Dermis blood vessel endothelial cell (primary cell): Measurements from ENCODE around the gene PRSS38. TPM values are rescaled to one million over a fixed set of nuclear protein-coding genes. Genes with fewer than 3 reads are reported as not detected.

Experiments
- DNase-seq: peaks from one replicate; pipeline ENCODE4 v3.0.0; 2010
- total RNA-seq: library from RNA; depleted of rRNA; stranded (reverse); fragments of >200 nt; gene quantifications from 2 replicates; pipeline ENCODE4 v1.2.3, GENCODE V29; 2014

The PRSS38 gene
- not detected in 2 replicates for total RNA-seq

DNA sequence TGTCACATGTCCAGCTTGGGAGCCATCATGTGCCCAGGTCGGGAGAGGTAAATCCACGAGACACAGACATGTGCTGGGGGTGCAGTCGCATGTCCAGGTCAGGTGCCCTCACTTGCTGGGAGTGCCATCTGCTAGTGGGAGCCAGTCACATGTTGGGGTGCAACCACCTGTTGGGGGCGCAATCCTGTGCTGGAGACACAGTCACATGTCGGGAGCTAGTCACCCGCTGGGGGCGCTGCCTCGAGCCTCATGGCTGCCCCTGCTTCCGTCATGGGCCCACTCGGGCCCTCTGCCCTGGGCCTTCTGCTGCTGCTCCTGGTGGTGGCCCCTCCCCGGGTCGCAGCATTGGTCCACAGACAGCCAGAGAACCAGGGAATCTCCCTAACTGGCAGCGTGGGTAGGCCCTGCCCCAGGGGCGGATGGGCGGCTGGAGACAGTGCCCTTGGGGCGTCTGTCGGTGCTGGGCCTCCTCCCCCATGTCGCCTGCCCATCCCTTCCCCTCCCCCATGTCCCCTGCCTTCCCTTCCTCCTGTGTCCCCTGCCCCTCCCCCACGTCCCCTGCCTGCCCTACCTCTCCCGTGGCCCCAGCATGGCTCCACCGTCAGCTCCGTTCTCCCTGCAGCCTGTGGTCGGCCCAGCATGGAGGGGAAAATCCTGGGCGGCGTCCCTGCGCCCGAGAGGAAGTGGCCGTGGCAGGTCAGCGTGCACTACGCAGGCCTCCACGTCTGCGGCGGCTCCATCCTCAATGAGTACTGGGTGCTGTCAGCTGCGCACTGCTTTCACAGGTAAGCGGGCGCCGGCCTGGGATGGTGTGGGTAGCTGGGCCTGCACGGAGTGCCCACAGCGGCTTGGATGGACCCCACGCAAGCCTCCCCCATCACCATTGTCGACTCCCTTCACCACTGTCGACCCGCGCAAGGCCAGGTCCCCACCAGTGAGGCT lies at the start of gene PRSS38:
TSS of gene PRSS38 (plus strand) at position 208 of the 942 bp plus-strand sequence. CDS start at position 250, 42 bp downstream.
- no peak for DNase-seq

DNA sequence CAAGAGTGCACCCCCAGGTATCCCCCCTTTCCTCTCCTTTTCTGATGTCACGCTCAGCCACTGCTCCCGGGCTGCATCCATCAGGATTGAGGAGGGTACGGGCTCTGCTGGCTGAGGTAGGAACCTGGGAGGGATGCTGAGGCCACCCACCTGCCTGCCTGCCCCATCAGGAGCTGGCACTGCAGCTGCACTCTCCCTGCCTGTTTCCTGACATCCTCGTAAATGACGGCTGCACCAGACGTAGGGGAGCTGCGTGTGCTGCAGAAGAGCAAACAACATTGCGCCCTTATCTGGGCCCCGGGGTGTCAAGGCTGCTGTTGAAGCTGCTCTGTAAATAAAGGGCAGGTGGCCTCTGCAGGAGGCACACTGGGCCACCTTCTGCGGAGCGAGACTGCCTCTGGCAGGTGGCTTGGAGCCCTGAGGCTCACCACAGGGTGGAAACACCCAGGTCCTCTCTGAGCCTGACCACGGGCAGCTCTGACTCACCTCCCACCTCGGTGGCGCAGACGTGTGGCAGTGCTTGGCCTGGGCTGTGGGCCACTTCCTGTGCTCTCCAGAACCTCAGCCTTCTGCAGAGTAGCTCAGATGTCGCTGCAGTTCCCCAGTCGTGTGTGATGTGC lies 49.4 kb upstream of the PRSS38 start:
- no peak for DNase-seq

DNA sequence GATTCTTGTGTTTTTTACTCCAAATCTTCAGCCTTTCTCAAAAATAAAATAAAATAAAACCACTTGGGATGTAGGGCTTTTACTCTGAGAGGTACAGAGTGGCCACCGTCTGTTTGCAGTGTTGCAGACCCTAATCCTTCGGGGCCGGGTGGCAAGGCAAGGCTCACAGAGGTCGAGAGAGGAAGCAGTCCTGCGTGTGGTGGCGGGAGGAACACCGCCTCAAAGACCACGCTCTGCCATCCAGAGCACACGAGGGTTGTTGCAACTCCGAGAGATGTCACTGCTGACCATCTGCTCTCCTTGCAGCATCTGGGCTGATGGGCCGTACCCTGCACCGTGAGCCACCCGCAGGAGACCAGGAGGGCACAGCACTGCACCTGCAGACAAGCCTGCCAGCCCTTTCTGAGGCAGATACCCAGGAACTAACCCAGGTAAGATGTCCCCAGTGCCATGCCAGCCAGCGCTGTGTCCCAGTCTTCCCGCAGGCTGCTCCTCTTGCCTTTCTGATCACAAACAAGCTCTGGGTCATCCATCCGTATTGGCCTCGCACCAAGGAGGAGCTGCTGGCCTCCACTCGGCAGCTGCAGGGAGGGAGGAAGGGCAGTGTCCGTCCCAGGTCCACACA lies 48.7 kb upstream of the PRSS38 start:
- DNase-seq: no peak

DNA sequence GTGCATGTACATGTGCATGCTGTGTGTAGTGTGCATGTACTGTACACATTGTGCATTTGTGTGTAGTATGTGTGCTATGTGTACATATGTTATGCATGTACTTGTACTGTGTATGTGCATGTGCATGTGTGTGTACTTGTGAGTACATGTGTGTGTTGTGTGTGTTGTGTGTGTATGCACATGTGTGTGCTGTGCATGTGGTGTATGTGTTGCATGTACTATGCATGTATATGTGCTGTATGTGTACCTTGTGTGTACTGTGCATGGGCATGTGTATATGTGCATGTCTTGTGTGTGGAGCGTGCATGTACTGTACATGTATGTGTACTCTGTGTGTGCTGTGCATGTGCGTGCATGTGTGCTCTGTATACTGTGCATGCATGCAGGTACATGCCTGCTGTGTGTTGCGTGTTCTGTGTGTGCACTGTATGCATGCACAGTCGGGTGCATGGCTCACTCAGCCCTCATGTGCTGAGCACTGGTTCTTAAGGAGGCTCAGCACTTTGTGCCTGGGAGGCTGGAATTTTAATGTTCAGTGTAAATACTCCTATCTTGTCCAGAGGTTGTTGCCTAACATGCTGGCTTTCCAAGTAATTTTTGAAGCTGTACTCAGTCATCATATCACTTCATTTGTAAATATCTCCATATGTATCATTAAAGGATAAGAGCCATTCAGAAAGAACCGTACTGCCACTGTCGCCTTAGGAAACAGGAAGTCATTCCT lies 47.9 kb upstream of the PRSS38 start:
- DNase-seq: no peak

DNA sequence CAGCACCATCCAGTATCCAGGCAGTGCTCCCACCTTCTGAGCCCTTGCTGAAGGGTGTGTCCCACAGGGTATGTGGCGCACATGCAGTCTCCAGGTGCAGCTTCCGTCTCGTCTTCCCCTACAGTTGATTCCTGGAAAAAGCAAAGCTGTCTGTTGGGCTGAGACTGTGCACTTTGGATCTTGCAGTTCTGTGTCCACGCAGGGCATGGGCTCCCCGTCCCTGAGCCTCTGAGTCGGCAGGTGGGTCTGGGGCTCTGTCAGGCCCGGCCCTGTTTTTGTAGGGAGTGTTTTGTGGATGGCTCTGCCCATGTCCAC lies 47.4 kb upstream of the PRSS38 start:
- no peak for DNase-seq

DNA sequence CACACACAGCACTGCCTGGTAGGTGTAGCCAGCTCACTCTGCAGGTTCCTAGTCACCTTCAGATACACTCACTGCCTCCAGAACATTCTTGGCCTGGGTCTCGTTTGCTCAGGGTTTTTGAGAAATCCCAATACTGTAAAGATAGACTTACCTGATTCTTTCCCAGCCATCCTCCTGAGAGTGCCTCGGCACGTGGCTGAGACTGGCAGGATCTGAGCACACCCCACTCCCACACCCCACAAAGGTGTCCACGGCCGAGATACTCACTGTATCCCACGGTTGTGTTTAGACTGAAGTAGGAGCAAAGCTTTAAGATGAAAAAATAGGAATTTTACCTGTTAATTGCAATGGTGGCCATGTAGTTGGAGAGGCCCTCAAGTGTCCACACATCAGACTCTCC lies 46.8 kb upstream of the PRSS38 start:
- DNase-seq: no peak

DNA sequence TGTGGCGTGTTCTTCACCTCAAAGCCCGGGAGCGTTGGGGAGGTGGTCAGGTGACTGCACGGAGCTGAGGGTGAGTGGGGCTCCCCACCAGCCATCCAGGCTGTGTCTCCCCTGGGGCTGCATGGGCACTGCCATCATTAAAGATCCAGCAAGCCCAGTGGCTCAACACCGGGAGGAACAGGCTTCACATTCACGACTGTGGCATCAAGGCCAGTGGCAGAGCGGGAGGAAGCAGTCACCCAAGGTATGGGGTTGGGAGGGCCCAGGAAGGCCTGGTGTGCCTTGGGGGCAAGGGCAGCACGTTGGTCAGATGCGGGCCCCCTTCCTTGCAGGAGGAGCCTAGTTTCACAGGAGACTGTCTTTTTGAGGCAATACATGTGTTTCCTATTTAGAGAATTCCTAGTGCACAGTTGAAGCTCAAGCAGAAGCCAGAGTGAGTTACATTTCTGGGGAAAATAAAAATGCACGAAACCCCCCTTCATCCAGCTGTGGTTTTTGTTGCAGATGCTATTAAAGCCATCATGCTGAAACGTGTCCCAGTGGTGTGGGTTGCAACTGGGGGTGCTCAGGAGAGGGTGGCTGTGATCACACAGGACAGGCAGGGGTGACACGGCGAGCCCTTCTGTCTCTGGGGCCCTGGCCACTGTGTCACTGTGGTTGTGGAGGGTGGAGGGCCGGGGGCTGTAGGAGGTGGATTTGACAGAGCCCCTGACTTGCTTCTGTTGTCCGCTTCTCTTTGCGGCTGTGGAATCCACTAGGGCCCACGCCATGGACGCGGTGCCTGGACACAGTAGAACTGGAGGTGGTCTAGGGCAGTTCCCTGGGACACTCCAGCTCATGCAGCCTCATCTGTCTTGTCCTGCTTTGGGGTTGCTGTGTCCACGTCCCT lies 46.2 kb upstream of the PRSS38 start:
- DNase-seq: no peak

DNA sequence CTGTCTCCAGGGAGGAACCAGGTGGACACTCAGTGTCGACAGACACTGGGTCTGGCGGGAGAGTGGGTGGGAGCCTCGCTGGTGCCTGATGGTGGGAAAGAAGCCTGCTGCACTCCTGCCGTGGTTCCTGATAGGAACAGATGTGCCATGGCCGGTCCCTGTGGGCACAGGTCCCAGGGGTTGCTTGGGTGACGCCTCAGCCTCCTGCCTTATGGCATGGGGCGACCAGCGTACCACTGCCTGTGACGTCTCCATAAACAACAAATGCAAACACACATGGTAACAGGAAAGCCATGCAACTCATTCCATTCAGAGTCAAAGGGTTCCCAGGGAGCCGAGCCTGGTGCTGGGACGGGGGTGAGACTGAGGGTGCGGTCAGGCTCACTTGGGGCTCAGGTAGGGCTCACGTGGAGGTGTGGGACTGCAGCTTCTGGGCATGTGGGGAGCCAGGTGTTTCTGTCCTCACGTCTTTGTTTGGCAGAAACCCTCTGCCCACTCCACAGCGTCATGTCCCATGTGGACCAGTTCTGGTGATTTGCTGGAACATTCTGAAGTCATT lies 45.5 kb upstream of the PRSS38 start:
- DNase-seq: no peak

DNA sequence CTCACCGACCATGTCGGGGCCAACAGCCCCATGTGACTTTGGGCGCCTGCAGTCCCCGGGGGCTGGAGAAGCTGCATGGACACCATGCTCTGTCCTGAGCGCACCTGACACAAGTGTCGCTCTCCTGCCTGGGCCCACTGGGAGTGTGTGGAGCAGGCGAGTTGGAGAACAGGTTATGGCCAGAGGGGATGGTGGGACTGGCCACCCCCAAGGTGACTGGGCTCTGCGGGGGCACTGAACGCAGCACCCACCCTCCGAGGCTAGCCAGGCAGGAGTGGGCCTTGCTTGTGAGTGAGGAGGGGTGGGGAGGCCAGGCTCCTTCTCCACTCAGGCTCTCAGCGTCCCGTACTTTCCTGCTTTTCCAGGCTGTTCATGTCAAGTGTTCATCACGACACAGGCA lies 44.7 kb upstream of the PRSS38 start:
- no peak for DNase-seq

DNA sequence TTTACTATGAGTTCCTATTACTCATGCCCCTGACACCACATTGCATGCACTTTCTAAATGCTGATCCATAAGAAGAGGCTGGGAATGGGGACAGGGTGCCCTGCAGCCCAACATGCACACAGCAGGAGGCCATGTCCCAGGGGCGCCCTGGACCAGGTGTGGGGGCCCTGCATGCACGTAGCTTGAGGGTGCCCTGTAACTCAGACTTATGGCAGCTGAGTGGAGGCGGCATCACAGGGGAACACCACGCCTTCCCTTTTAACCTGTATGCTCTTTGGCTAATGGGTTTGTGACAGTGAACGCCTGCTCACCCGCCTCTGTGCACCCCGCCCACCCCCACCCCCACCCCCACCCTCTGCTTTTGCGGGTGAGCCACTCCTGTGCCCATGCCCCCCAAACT lies 44.1 kb upstream of the PRSS38 start:
- DNase-seq: no peak

DNA sequence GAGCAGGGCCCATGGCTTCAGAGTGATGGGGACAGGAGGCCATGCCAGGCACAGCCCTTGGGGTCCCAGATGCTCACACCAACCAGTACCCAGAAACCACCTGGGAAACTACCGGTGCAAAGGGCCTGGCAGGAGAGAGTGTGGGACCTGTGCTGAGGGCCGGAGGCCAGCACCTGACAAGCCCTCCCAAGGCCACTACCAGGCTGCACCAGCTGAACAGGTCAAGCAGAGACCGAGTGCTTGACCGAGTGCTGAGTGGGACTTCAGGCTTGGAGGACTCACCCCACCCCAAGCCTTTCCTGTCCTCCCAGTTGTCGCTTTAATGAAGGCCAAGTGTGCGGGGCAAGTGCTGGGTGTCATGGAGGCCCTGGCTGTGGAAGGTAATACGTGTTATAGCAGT lies 43.7 kb upstream of the PRSS38 start:
- no peak for DNase-seq

DNA sequence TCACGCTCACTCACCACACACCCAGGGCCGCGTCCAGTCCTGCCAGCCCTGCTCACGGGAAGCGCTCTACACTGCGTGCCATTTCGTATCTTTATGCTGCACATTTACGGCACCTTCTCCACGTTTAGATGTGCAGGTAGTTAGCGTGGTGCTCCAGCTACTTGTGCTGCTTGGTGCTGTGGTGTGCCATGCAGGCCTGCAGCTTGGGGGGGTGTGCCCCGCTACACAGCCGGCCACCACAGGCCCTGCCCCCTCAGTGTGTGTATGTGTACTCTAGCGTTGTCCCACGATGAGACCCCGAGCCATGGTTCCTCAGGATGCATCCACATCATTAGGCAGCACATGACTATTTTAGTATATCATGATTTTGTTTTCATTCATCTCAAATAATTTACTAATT lies 41.9 kb upstream of the PRSS38 start:
- no peak for DNase-seq

DNA sequence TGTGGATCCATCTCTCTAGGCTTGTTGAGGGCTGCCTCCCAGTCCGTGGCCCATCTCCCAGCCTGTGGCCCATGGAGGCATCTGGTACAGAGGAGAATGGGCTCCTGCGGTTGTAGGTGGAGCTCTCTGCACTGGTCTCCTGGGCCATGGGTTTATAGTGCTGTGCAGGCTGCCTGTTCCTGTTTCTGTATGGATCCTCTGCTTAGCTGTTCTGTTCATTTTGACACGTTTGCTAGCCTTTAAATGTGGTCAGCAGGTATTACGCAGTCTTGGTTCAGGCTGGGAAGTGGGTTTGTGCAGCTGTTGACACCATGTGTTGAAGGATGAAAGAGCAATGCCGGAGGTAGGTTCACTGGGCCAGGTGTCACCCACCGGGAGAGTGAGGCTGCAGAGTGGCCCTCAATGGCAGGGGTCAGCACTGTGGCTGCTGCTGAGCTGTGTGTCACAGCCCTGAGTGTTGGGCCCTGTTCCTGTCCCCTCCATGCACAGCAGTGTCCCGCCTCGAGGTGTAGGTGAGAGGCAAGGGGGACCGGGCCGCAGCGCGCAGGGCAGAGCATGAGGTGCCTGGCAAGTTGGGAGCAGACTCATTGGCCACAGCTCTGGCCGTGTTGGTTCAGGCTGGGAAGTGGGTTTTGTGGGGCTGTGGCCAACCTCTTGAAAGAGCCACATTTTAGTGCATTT lies 41.3 kb upstream of the PRSS38 start:
- no peak for DNase-seq

DNA sequence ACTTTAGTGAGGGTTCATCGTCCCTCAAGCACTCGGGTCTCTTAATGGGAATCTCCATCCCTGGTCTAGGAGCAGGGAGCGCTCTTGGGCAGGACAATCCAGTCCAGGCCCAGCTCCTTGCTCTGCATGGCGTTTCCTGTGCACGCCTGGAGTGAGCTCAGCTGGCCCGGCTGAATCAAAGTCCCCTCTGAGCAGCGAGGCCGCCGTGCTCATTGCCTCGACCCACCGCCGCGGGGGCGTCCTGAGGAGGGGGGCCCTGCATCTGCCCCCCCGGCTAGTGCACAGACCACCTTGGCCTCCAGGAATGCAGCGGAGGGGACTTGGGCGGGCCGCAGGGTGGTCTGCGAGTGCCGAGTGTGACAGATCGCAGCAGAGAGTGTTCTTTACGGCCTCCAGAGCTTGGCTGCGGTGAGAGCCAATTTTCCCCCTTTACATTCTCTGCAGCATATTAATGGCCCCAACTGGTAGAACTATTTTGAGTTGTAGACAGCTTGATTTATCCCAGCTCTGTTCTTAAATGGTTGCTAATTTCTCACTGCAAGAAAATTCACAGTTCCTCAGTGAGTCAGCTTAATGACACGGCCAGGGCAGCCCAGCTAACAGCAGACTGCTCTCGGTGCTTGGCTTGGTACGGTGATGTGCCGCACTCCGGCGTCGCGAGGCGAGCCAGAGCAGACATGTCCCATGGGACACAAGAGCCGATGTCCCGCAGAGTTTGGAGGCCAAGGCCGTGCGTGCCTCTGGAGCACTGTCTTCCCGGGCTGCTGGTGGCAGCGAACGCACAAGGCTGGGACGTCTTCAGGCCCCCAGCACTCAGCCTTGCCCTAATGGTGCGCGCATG lies 40.4 kb upstream of the PRSS38 start:
- DNase-seq: no peak

DNA sequence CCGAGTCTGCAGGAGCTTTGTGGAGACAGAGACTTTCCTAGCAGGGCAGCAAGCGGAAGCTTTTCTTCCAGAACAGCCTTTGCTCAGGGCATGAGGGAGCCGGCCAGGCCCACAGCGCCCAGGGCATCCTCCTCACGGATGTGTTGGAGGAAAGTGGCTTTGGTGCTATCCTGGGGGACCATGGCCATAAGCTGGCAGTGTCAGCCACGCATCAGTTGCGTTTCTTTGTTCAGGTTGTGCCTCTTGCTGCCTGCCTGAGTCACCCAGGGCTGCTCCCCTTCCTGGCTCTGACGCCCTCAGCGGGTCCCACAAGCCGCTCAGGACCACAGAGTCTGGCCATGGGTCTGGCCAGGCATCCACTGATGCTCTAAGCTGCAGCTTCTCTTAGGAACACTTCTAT lies 39.6 kb upstream of the PRSS38 start:
- no peak for DNase-seq

DNA sequence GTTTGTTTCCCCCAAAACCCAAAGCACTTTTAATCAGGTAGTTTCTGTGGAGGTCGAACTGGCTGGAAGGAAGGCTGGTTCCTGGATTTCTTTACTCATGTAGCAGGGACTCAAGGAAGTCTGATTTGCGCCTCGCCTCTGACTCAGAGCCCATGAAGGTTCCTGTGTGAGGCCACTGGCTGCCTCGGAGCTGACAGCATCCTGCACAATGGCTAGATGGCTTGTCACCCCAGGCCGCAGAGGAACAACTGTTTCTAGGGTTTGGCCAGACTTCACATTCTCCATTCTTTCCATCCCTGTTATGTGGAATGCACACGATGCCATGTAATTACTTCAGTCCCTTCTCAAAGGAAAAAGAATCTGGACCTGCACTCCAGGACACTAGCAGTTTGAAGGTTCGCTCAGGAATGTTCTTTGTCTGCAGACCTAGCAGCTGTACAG lies 39.1 kb upstream of the PRSS38 start:
- peak; percentile 70 for DNase-seq

DNA sequence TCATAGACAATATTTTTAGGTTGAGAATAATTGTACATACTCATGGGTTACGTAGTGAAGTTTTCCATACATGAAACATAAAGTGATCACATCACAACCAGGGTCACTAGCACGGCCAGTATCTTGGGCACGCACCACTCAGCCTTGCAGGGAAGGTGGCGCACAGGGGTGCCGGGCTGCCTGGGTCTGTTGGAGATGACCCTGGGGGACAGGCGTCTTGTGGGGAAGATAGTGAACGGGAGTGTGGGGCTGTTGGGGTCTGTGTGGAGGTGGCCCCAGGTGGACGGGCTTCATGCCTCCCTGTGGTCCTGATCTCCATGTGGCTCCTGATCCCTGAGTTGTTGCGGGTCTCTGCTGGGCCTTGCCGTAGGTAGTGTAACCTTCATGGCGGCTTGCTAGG lies 38.3 kb upstream of the PRSS38 start:
- no peak for DNase-seq

DNA sequence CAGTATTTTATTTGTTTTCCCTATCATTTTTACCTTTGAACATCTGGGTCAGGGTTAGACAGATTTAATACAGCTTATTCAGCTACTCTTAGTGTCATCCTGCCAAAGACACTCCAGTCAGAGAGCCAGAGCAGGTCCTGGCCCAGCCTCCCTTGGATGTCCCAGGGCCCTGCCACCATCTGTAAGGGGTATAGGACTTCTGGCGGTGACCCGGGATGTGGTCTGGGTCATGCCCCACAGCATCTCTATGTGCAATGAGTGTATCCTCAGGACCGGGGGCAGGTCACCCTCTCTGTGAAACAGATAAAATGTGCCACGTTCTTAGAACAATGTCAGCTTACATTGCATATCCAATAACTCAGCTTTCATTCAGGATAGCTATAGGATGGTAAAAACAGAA lies 37.8 kb upstream of the PRSS38 start:
- DNase-seq: no peak

DNA sequence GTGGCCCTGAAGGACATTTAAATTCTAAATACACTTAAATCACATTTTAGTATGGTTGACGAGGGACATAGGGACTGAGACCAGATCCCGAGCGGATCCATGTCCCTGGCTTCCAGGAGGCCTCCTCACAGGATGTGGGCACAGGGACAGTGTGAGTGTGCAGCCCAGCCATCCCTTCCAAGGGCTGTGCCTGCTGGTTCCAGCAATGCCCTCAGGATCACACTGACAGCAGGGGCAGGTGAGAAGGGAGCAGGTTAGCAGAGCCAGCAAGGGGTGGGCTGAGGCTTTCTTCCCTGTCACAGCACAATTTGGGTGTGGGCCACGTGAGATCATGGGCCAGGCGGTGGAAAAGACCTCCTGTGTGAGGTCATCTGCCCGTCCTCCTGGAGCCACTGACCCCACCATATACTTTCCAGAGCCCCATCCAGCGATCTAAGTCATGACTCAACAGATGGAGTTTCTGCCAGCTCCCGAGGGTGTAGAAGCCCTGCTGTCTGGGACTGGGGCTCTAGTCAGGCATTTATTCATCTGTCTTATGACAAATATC lies 37.0 kb upstream of the PRSS38 start:
- DNase-seq: no peak

DNA sequence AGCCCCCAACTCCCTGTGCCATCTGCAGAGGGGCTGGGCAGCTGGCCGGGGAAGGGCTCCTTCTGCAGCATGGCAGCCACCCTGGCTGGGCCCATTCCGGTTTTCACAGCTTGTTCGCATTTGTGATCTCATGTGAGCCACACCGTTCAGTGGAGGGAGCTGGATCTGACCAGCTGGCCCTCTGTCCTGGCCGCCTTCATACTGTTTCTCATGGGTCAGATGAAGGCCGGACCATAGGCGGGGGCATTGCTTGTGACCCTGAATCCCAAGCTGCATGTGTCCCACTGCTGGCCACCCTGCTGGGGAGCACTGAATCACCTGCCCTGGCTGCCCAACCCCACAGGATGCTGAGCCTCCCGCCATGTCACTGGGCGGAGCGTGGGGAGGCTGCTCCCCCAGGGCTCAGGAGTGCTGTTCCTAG lies 36.4 kb upstream of the PRSS38 start:
- DNase-seq: no peak
